Calu3 (cell line): ENCODE data around the gene ZNF467. TPM values are rescaled to one million over a fixed set of nuclear protein-coding genes. Genes with fewer than 3 reads are reported as not detected.

Source experiments
- BruUV-seq: library from RNA; stranded (reverse); fragments of 400-500 nt; replicated peaks from 2 replicates; lab custom pipeline; 2021; lab: Mats Ljungman, UMichigan
- CTCF ChIA-PET: fragments of 300-600 bp; sonication (Branson Sonifier 250); formaldehyde crosslinking; loops from one replicate; lab custom pipeline; 2022; ENCODE audit warnings: antibody characterized with exemption; lab: Charles Lee
- DNase-seq: peaks from one replicate; pipeline ENCODE4 v3.0.0; 2022
- H3K27ac Mint-ChIP-seq: one replicate; pipeline ENCODE4 v1.8.0; 2022; ENCODE audit warnings: mixed read lengths; ENCODE audit not compliant: unreplicated experiment
- H3K27me3 Mint-ChIP-seq: one replicate; pipeline ENCODE4 v1.8.0; 2022; ENCODE audit warnings: mixed read lengths; ENCODE audit not compliant: unreplicated experiment
- H3K36me3 Mint-ChIP-seq: one replicate; pipeline ENCODE4 v1.8.0; 2022; ENCODE audit warnings: mild to moderate bottlenecking, moderate library complexity, mixed read lengths; ENCODE audit not compliant: insufficient read depth, unreplicated experiment
- H3K4me1 Mint-ChIP-seq: one replicate; pipeline ENCODE4 v1.8.0; 2022; ENCODE audit warnings: mild to moderate bottlenecking, low read depth, mixed read lengths; ENCODE audit not compliant: unreplicated experiment
- H3K4me3 Mint-ChIP-seq: one replicate; pipeline ENCODE4 v1.8.0; 2022; ENCODE audit warnings: mild to moderate bottlenecking, low read depth, moderate library complexity, mixed read lengths; ENCODE audit not compliant: unreplicated experiment
- H3K9me3 Mint-ChIP-seq: one replicate; pipeline ENCODE4 v1.8.0; 2022; ENCODE audit warnings: low read depth, mixed read lengths; ENCODE audit not compliant: unreplicated experiment
- CTCF ChIP-seq: fragments of 200-600 bp; IDR thresholded peaks from one replicate; pipeline ENCODE4 v1.8.0; 2022; ENCODE audit warnings: antibody characterized with exemption; ENCODE audit not compliant: unreplicated experiment
- intact Hi-C: fragments of 100-400 bp; cut with micrococcal nuclease; formaldehyde crosslinking; loops from one replicate; pipeline ENCODE4 v1.10.0; 2022; ENCODE audit not compliant: unreplicated experiment
- total RNA-seq: library from RNA; stranded (reverse); gene quantifications from 2 replicates; pipeline ENCODE4 v1.2.3, GENCODE V29; 2022

Gene ZNF467
- total RNA-seq, 1 experiment from 2014 or later = 0.54 TPM

DNA sequence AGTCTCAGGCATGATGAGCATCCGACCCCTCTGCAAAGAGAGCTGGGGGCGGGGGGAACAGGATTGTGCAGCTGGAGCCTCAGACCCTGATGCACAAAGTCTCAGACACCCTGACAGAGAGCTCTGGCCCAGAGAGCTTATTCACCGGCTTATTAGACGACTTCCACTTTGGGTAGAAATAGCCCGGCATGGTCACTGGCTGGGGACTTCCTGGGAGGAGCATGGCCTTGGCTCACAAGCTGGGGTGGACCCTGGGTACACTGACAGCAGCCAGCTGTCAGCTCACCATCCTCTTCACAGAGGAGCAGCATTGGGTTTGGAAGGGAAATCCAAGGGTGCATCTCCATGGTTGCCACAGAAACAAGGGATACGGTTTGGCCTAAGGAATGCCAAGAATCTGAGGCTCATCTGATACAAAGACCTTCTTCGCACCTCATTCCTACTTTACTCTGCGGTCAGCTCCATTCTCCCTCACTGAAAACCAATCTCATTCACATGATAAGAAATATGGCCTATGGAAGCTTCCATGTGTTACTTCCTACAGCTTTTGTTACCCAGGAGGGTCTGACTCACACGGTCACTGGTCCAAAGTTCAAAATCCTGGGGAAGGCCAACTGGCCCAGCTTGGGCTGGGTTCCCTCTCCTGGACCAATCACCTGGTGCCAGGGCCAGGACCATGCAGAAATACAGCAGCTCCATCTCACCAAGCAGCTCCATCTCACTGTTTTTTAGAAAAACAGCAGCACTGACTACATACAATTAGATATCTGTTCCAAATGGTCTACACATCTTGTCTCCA is 25.1 kb downstream of the ZNF467 start:
- Mint-ChIP-seq H3K4me1 (no peaks in the 10 kb centered on the region), H3K4me3 (no peak overlapping the region), H3K9me3 (no peaks in the 10 kb centered on the region), H3K36me3 (no peaks in the 10 kb centered on the region), H3K27ac (no peak overlapping the region), H3K27me3 (peaks cover 40% of the 10 kb centered on the region)
- CTCF ChIA-PET = interaction anchor here (0.7 to 0.8 kb wide), 2 partner anchors 86 to 438 kb away, joined by 3 to 8 read pairs; no protein-coding TSS in a partner anchor
- no peak for DNase-seq
- intact Hi-C loops = no loop called here
- TF ChIP-seq CTCF = no peak
- no TSS peak for BruUV-seq

- DNase-seq = no peak
- no peak for TF ChIP-seq CTCF
- H3K4me3 Mint-ChIP-seq = no peak overlapping the region
- no peaks in the 10 kb centered on the region for H3K9me3 Mint-ChIP-seq
- BruUV-seq = no TSS peak
- CTCF ChIA-PET = interaction anchor here (0.8 kb wide), 1 partner anchor 82 kb away, joined by 5 read pairs; no protein-coding TSS in a partner anchor
- H3K4me1 Mint-ChIP-seq = peaks cover 8% of the 10 kb centered on the region
- H3K36me3 Mint-ChIP-seq = no peaks in the 10 kb centered on the region
- H3K27me3 Mint-ChIP-seq = peaks cover 6% of the 10 kb centered on the region
- intact Hi-C loops = loop anchor here (5.0 kb wide), 1 partner anchor 116 kb away; no protein-coding TSS in a partner anchor
- no peak overlapping the region for H3K27ac Mint-ChIP-seq
These were observed 29.7 kb downstream of the ZNF467 start for GRCh38 chr7:149743476-149744255.

- Mint-ChIP-seq H3K27ac (peak overlapping the region; percentile 4), H3K36me3 (no peaks in the 10 kb centered on the region), H3K4me1 (peaks cover 8% of the 10 kb centered on the region), H3K27me3 (no peaks in the 10 kb centered on the region), H3K4me3 (peak overlapping the region; percentile 56), H3K9me3 (no peaks in the 10 kb centered on the region)
- peak; percentile 82 for TF ChIP-seq CTCF
- BruUV-seq = no TSS peak
- intact Hi-C loops = loop anchor here (1.0 to 5.0 kb wide), 3 partner anchors 73 to 115 kb away; no protein-coding TSS in a partner anchor
- peak; percentile 79 for DNase-seq
- CTCF ChIA-PET = interaction anchor here (0.6 to 3.2 kb wide), 15 partner anchors 8 to 1657 kb away, joined by 3 to 86 read pairs (median 3); a partner anchor contains a TSS
These were observed 31.2 kb downstream of the ZNF467 start for GRCh38 chr7:149742075-149742701.

DNA sequence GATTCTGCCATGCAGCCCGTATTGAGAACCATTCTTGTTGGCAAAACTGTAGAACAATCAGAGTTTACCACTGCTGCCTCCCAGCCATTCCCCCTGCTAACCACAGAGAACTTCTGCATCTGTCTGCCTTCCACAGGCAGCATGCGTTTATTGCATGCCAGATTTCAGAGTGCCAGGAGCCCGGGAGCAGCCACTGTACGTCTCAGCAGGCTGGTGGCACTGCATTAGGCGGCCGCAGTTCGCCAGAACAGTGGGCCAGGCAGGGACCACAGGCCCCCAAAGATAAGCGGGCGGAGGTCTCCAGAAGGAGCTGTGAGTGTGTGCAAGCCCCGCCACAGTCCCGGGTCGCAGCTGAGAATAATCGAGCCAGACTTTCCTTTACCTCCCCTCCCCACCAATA is 31.8 kb downstream of the ZNF467 start:
- Mint-ChIP-seq H3K36me3 (no peaks in the 10 kb centered on the region), H3K27me3 (no peaks in the 10 kb centered on the region), H3K4me1 (peaks cover 8% of the 10 kb centered on the region), H3K9me3 (no peaks in the 10 kb centered on the region), H3K27ac (peak overlapping the region; percentile 4), H3K4me3 (peak overlapping the region; percentile 56)
- CTCF ChIA-PET = interaction anchor here (0.6 to 3.2 kb wide), 12 partner anchors 9 to 1657 kb away, joined by 3 to 86 read pairs (median 3); a partner anchor contains a TSS
- no peak for TF ChIP-seq CTCF
- BruUV-seq = no TSS peak
- intact Hi-C loops = loop anchor here (1.0 to 5.0 kb wide), 3 partner anchors 72 to 114 kb away; no protein-coding TSS in a partner anchor
- DNase-seq = peak; percentile 26
